HG03280 (cell line): ENCODE data around the gene MINDY1.

Experiments used
- ATAC-seq: cut with Tn5 transposase; IDR thresholded peaks from one replicate; pipeline ENCODE4 v1.9.1; 2021; ENCODE audit warnings: mild to moderate bottlenecking, moderate library complexity; ENCODE audit not compliant: unreplicated experiment

The MINDY1 gene

DNA sequence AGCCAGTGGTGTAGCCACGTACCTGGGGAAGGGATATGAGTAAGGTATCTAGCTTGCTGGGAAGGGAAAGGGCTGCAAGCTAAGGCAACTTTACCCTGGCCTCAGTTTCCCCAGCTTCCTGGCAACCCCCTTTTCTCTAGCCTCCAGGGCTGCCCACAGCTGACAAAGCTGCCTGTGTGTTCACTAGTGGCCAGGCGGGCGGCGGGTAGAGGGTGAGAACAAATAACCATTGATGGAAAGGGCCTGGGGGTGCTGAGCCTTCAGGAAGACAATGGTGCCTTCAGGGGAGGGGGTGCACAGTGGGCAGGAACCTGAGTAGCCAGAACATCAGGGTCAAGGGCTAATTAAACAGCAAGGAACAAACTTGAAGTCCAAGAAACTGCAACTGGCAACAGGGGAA is 38.2 kb downstream of the MINDY1 start:
- ATAC-seq, result no peak

- ATAC-seq, result no peak
Observed at GRCh38 chr1:150967936-150968335, 38.8 kb downstream of the MINDY1 start.

DNA sequence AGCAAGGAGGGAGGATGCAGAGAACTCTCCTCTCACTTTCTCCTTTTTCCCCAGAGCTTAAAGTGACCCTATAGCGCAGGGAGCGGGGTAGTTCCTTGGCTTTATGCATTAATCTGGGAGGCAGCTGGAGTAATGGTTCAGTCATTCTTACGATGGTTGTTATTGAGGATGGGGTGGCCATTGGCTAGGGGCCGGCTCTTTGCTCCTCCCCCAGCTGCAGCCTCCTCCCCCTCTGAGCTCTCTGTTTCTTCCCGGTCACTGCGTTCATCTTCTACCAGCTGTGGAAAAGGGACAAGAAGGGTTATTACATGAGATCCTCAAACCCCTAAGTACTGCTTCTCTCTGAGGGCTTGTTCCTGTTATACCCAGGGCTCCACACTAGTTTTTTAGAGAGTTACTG is 40.7 kb downstream of the MINDY1 start:
- no peak for ATAC-seq

GRCh38 chr1:150965605-150966004 is 41.1 kb downstream of the MINDY1 start:
- ATAC-seq, result no peak

DNA sequence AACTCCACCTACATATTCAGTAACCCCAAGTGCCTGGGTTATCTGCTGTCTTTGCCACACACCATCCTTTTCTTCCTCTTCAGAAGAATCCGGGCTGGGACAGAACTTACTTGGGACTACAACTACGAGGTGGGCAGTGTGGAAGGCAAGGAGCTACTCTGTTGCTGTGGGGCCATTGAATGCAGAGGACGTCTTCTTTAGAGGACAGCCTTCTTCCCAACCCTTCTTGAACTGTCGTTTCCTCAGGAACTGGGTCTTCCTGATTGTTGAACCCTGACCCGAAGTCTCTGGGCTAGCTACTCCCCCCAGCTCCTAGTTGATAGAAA is 42.6 kb downstream of the MINDY1 start:
- ATAC-seq, result no peak

DNA sequence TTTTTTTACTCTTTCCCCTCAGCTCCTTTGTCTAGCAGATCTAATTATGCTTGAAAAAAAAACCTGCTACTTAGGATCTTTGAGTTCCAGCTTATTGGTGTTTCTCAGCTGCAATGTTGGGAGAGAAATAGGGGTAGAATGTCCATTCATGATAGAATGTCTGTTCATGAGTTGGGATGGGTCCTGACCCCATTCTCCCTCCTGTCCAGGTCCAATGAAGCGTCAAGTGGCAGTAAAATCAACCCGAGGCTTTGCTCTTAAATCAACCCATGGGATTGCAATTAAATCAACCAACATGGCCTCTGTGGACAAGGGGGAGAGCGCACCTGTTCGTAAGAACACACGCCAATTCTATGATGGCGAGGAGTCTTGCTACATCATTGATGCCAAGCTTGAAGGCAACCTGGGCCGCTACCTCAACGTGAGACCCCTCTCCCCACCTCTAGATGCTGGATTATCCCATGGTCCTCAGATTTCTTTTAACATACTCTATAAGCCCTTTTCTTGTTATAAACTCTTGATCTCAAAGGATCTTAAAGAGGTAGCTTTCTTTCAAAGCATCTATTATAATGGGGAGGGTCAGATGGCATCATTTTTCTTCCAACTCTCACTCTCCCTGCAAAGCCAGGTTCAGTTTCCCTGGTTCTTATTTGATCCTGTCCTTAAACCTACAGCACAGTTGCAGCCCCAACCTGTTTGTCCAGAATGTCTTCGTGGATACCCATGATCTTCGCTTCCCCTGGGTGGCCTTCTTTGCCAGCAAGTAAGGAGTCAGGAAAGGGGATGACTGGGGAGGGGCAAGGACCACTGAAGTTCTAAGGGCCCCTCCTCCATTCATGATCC is 43.2 kb downstream of the MINDY1 start:
- no peak for ATAC-seq

- no peak for ATAC-seq
Observed at GRCh38 chr1:150961756-150962155, 44.9 kb downstream of the MINDY1 start.

GRCh38 chr1:150960646-150961045 is 46.1 kb downstream of the MINDY1 start:
- ATAC-seq, result no peak

GRCh38 chr1:150957666-150958065 is 49.0 kb downstream of the MINDY1 start:
- ATAC-seq, result no peak

DNA sequence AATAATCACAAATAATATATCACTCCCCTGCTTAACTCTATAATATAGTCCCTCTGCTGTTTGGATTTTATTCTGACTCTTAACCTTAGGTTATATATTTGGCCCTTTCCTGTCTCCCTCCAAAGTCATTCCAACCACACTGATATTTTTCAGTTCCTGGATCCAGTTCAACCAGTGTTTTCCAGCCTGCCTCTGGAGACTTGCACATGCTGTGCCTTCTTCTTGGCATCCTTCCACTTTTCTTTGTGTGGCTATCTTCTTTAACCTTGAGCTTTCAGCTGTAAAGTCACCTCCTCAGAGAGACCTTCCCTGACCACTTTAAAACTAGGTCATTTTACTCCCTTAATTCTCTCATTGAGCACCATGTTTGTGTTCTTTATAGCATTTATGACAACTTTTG is 51.4 kb downstream of the MINDY1 start:
- ATAC-seq, result no peak

- no peak for ATAC-seq
Observed at GRCh38 chr1:150954708-150955107, 52.0 kb downstream of the MINDY1 start.
